Upper lobe of left lung (tissue), 4 donors: ENCODE data around the gene USP16.

Source experiments
- POLR2A ChIP-seq, 4 donors: fragments of 450-650 bp; IDR thresholded peaks; one replicate each; pipeline ENCODE4 v1.5.1; 2016 to 2017; ENCODE audit warnings: antibody characterized with exemption in 4 of 4, mild to moderate bottlenecking in 2 of 4
- TF ChIP-seq, protein P1 (sequence below), 6 experiments: fragments of 450-650 bp in 4 of 6; fragments of 200-600 bp in 2 of 6; sonication (generic) in 2 of 6; IDR thresholded peaks; one replicate each; pipeline ENCODE4 v1.5.1; 2016 to 2019; ENCODE audit warnings: antibody characterized with exemption in 6 of 6

DNA sequence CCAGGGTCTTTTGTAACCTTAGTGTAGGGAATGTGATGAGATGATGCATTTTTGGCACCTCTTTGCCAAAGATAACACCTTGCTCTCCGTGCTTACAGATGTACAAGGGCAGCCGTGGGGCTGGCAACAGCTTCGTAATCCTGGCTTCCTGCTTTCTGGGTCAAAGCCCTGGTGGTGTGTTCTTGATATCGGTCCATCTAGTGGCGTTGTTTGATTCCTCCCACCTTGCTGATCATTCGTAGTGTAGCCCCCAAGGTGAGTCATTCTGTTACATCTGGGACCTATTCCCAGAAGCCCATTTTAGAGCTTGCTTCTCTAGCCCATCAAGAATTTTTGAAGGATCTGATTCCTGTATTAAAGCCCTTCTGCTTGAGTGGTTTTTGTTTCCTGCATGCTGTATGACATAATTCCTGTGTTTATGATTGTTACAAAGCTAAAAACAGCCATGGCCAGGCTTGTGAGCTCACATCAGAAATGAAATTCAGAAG, 56.0 kb downstream of the USP16 start:
- TF ChIP-seq, protein P1, sequence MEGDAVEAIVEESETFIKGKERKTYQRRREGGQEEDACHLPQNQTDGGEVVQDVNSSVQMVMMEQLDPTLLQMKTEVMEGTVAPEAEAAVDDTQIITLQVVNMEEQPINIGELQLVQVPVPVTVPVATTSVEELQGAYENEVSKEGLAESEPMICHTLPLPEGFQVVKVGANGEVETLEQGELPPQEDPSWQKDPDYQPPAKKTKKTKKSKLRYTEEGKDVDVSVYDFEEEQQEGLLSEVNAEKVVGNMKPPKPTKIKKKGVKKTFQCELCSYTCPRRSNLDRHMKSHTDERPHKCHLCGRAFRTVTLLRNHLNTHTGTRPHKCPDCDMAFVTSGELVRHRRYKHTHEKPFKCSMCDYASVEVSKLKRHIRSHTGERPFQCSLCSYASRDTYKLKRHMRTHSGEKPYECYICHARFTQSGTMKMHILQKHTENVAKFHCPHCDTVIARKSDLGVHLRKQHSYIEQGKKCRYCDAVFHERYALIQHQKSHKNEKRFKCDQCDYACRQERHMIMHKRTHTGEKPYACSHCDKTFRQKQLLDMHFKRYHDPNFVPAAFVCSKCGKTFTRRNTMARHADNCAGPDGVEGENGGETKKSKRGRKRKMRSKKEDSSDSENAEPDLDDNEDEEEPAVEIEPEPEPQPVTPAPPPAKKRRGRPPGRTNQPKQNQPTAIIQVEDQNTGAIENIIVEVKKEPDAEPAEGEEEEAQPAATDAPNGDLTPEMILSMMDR (IDR thresholded peaks at IDR 0.05): no peak
- no peak for TF ChIP-seq POLR2A (IDR thresholded peaks at IDR 0.05)
